A673 (cell line): ENCODE results near the gene TLE7.

Experiments used
- EZH2 ChIP-seq: fragments of 200-600 bp; sonication (generic); IDR thresholded peaks from 2 replicates; pipeline ENCODE4 v1.6.1; 2017; ENCODE audit warnings: borderline replicate concordance, low read depth, mild to moderate bottlenecking, mixed read lengths, antibody characterized with exemption, low read length; ENCODE audit not compliant: poor library complexity, severe bottlenecking
- TF ChIP-seq, protein P1 (sequence below): fragments of 300-800, 200-600 bp; sonication (generic); conservative IDR thresholded peaks from 2 replicates; pipeline ENCODE4 v1.5.1; 2017; ENCODE audit warnings: low read depth, mild to moderate bottlenecking, antibody characterized with exemption, low read length, moderate library complexity, mixed read lengths

DNA sequence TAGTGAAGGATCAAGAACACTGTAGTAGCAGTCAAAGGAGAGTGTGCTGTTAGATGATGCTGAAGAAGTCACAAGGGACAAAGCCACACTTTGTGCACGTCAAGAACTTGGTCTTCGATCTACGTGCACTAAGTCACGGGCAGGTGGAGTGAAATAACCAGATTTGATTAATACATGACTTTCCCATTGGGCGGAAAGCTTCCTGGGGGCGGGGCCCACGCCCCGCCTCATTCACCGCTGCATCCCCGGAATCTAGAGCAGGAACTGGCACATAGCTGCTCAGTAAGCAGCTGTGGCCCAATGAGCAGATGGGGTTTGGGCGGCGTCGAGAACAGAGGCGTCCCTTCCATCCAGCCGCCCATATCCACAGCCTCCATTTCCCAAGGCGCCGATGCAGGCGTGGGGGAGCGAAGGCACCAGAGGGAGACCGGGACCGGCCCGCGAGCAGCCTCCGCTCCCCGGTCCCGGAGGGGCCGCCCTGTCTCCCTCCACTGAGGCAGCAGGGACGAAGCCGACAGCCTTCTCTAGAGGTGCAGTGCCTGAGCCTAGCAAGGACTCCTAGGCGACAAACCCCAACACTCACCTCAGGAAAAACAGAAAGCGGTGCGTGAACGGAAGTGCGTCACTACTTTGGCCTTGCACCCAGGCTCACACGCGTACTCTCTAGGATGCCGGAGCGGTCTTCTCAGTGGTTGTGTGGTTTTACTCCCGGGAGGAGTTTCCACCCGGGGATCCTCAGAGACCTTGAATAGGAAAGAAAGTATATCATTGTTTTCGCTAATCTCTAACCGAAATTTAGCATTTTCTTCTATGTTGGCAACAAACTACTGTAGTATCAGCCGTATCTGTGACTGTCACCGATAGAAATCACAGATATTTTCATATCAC is 42.4 kb upstream of the TLE7 start:
- TF ChIP-seq, protein P1, sequence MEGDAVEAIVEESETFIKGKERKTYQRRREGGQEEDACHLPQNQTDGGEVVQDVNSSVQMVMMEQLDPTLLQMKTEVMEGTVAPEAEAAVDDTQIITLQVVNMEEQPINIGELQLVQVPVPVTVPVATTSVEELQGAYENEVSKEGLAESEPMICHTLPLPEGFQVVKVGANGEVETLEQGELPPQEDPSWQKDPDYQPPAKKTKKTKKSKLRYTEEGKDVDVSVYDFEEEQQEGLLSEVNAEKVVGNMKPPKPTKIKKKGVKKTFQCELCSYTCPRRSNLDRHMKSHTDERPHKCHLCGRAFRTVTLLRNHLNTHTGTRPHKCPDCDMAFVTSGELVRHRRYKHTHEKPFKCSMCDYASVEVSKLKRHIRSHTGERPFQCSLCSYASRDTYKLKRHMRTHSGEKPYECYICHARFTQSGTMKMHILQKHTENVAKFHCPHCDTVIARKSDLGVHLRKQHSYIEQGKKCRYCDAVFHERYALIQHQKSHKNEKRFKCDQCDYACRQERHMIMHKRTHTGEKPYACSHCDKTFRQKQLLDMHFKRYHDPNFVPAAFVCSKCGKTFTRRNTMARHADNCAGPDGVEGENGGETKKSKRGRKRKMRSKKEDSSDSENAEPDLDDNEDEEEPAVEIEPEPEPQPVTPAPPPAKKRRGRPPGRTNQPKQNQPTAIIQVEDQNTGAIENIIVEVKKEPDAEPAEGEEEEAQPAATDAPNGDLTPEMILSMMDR, result no peak
- TF ChIP-seq EZH2, result no peak
